ENCODE data around the gene STK40. TPM values are rescaled to one million over a fixed set of nuclear protein-coding genes. Genes with fewer than 3 reads are reported as not detected.

STK40 gene
- total RNA-seq, 1 experiment from 2014 or later, result 14.4 TPM

DNA sequence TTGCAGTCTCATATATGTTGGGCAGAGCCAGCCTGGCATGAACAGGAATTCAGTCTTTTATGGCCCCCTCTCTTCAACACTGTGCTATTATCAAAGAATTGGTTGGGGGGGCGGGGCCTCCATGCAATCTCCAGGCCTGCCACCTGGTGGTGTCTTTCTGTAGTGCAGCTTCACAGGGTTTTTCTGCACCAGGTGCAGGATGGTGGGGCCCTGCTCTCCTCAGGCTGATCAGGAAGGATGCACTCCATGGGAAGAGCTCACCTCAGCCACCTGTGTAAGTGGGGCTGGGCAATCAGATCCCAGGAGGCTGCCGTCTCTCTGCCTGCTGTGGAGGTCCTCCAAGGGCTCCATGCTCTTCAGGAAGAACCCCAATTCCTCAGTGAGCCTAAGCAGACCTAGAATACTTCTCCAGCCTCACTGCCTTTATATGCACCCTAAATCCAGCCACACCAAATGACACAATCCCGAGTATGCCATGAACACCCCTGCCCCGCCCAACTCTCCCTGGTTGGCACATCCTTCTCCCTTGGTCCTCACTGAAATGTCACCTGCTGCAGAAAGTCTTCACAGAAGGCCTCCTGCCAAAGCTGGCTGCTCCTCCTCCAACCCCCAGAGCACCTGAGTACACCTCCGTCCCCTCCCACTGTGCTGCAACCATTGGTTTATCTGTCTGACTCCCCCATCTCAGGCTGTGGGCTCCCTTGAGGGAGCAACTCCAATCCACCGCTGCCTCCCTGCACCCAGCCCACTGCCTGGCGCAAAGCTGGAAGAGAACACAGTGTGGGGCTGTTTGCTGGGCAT lies 16.5 kb downstream of the STK40 start:
- Histone ChIP-seq H3K27ac (ENCODE audit: low read length) (no peak overlapping the region), H3K4me3 (ENCODE audit: low read length) (no peak overlapping the region), H4K20me1 (ENCODE audit: low read length) (no peaks in the 10 kb centered on the region), H2AFZ (ENCODE audit: low read length) (no peak overlapping the region), H3F3A (ENCODE audit: low read length, unreplicated experiment) (peaks cover 14% of the 10 kb centered on the region), H3K27me3 (ENCODE audit: low read length) (no peaks in the 10 kb centered on the region), H3K36me3 (ENCODE audit: low read depth, low read length) (peaks cover 21% of the 10 kb centered on the region; the same call in 1 of the 2 replicates), H3K9me3 (ENCODE audit: low read length) (no peaks in the 10 kb centered on the region), H3K79me2 (ENCODE audit: low read length) (peaks cover 71% of the 10 kb centered on the region), H3K9me2 (replicated peaks; ENCODE audit: low read length) (no peaks in the 10 kb centered on the region), H3K9ac (ENCODE audit: low read length) (no peak overlapping the region), H3K4me2 (ENCODE audit: low read length) (no peak overlapping the region), H3K4me1 (ENCODE audit: insufficient read depth, low read length) (peaks cover 37% of the 10 kb centered on the region)
- no TSS peak for BruUV-seq (replicated peaks)
- TF ChIP-seq EZH2 (IDR thresholded peaks at IDR 0.05; ENCODE audit: low read length, unreplicated experiment), result no peak
- TF ChIP-seq CTCF (conservative IDR thresholded peaks at IDR 0.05; ENCODE audit: low read depth, low read length), result peak; percentile 84
- no peak for TF ChIP-seq EZH2phosphoT487 (IDR thresholded peaks at IDR 0.05; ENCODE audit: borderline replicate concordance, low read length)
- ChIA-PET CTCF (interaction anchor here (0.5 to 1.4 kb wide), 3 partner anchors 13 to 65 kb away, joined by 3 to 17 read pairs (median 6); no protein-coding TSS in a partner anchor), POLR2A (ENCODE audit: unreplicated experiment) (interaction anchor here (1.0 kb wide), 1 partner anchor 18 kb away, joined by 3 read pairs; no protein-coding TSS in a partner anchor)
- DNase-seq (peak; percentile 87), ATAC-seq (peak; percentile 29)
- intact Hi-C loops (cut with micrococcal nuclease), result loop anchor here (1.0 kb wide), 2 partner anchors 27 to 51 kb away; no protein-coding TSS in a partner anchor

GRCh38 chr1:36367798-36368197 lies 17.9 kb downstream of the STK40 start:
- no peak overlapping the region for H3K27ac ChIP-seq (ENCODE audit: low read length)
- no peak overlapping the region for H3K4me2 ChIP-seq (ENCODE audit: low read length)
- no peak overlapping the region for H3K4me3 ChIP-seq (ENCODE audit: low read length)
- no peaks in the 10 kb centered on the region for H3K27me3 ChIP-seq (ENCODE audit: low read length)
- BruUV-seq (replicated peaks), result no TSS peak
- no peaks in the 10 kb centered on the region for H3K9me3 ChIP-seq (ENCODE audit: low read length)
- CTCF ChIA-PET, result interaction anchor here (0.6 kb wide), 1 partner anchor 653 kb away, joined by 3 read pairs; no protein-coding TSS in a partner anchor
- no peak overlapping the region for H2AFZ ChIP-seq (ENCODE audit: low read length)
- intact Hi-C loops (cut with micrococcal nuclease), result no loop called here
- POLR2A ChIA-PET (ENCODE audit: unreplicated experiment), result no interaction called here
- peaks cover 2% of the 10 kb centered on the region for H3F3A ChIP-seq (ENCODE audit: low read length, unreplicated experiment)
- H3K9ac ChIP-seq (ENCODE audit: low read length), result no peak overlapping the region
- peaks cover 23% of the 10 kb centered on the region for H3K4me1 ChIP-seq (ENCODE audit: insufficient read depth, low read length)
- peaks cover 65% of the 10 kb centered on the region for H3K79me2 ChIP-seq (ENCODE audit: low read length)
- no peaks in the 10 kb centered on the region for H3K9me2 ChIP-seq (replicated peaks; ENCODE audit: low read length)
- no peak for TF ChIP-seq EZH2 (IDR thresholded peaks at IDR 0.05; ENCODE audit: low read length, unreplicated experiment)
- no peak for TF ChIP-seq EZH2phosphoT487 (IDR thresholded peaks at IDR 0.05; ENCODE audit: borderline replicate concordance, low read length)
- no peak for TF ChIP-seq CTCF (conservative IDR thresholded peaks at IDR 0.05; ENCODE audit: low read depth, low read length)
- DNase-seq (no peak), ATAC-seq (peak; percentile 54)
- H3K36me3 ChIP-seq (ENCODE audit: low read depth, low read length), result peaks cover 19% of the 10 kb centered on the region; the same call in 1 of the 2 replicates
- no peaks in the 10 kb centered on the region for H4K20me1 ChIP-seq (ENCODE audit: low read length)

GRCh38 chr1:36367066-36367465 lies 18.7 kb downstream of the STK40 start:
- Histone ChIP-seq H3K4me2 (ENCODE audit: low read length) (no peak overlapping the region), H2AFZ (ENCODE audit: low read length) (no peak overlapping the region), H3K36me3 (ENCODE audit: low read depth, low read length) (peaks cover 22% of the 10 kb centered on the region), H3K9me2 (replicated peaks; ENCODE audit: low read length) (no peaks in the 10 kb centered on the region), H3K4me1 (ENCODE audit: insufficient read depth, low read length) (peaks cover 16% of the 10 kb centered on the region; the same call in 1 of the 2 replicates), H3K9me3 (ENCODE audit: low read length) (no peaks in the 10 kb centered on the region), H3F3A (ENCODE audit: low read length, unreplicated experiment) (no peaks in the 10 kb centered on the region), H3K79me2 (ENCODE audit: low read length) (peaks cover 61% of the 10 kb centered on the region), H3K4me3 (ENCODE audit: low read length) (no peak overlapping the region), H3K27me3 (ENCODE audit: low read length) (no peaks in the 10 kb centered on the region), H4K20me1 (ENCODE audit: low read length) (no peaks in the 10 kb centered on the region), H3K9ac (ENCODE audit: low read length) (no peak overlapping the region), H3K27ac (ENCODE audit: low read length) (no peak overlapping the region)
- TF ChIP-seq EZH2 (IDR thresholded peaks at IDR 0.05; ENCODE audit: low read length, unreplicated experiment), result no peak
- TF ChIP-seq EZH2phosphoT487 (IDR thresholded peaks at IDR 0.05; ENCODE audit: borderline replicate concordance, low read length), result no peak
- no peak for TF ChIP-seq CTCF (conservative IDR thresholded peaks at IDR 0.05; ENCODE audit: low read depth, low read length)
- POLR2A ChIA-PET (ENCODE audit: unreplicated experiment), result no interaction called here
- intact Hi-C loops (cut with micrococcal nuclease), result no loop called here
- no TSS peak for BruUV-seq (replicated peaks)
- ATAC-seq, result no peak
- DNase-seq, result no peak
- CTCF ChIA-PET, result no interaction called here

All from PC-3 (cell line).